Esophagus (tissue), 2 donors: ENCODE measurements around the gene TAB2. TPM values are rescaled to one million over a fixed set of nuclear protein-coding genes. Genes with fewer than 3 reads are reported as not detected.
"Not testable (repeated sequence)": the region's sequence is repeated elsewhere in the genome, so short reads cannot be mapped to it uniquely, and the experiment has no call there.

Experiments used
- H3K27ac ChIP-seq, 2 donors: one replicate each; pipeline ENCODE4 v1.5.1; 2013; ENCODE audit warnings: low read depth in 2 of 2, mild to moderate bottlenecking in 2 of 2, inconsistent platforms in 1 of 2, low read length in 1 of 2, moderate library complexity in 1 of 2
- H3K27me3 ChIP-seq, 2 donors: one replicate each; pipeline ENCODE4 v1.6.1; 2013; ENCODE audit warnings: low read length in 2 of 2, control low read depth in 1 of 2, mild to moderate bottlenecking in 1 of 2; ENCODE audit not compliant: insufficient read depth in 2 of 2, control insufficient read depth in 1 of 2
- H3K36me3 ChIP-seq, 2 donors: one replicate each; pipeline ENCODE4 v1.6.1; 2013; ENCODE audit warnings: low read length in 1 of 2; ENCODE audit not compliant: control insufficient read depth in 2 of 2, insufficient read depth in 2 of 2
- H3K4me1 ChIP-seq, 2 donors: one replicate each; pipeline ENCODE4 v1.6.1; 2013; ENCODE audit warnings: low read length in 1 of 2; ENCODE audit not compliant: control insufficient read depth in 2 of 2, insufficient read depth in 2 of 2
- H3K4me3 ChIP-seq, 2 donors: one replicate each; pipeline ENCODE4 v1.5.1; 2013; ENCODE audit warnings: low read length in 2 of 2, mild to moderate bottlenecking in 2 of 2, low read depth in 1 of 2, moderate library complexity in 1 of 2
- H3K9me3 ChIP-seq, 2 donors: one replicate each; pipeline ENCODE4 v1.6.1; 2013; ENCODE audit warnings: mild to moderate bottlenecking in 2 of 2, low read depth in 1 of 2, low read length in 1 of 2, moderate library complexity in 1 of 2; ENCODE audit not compliant: control insufficient read depth in 2 of 2, insufficient read depth in 1 of 2
- WGBS, 2 donors: extraction: QIAGEN DNeasy Blood & Tissue Kit; methylation state at CpG; one replicate each; pipeline ENCODE4 v1.1.7; 2013; 5-methylcytosine and 5-hydroxymethylcytosine counted together
- polyA plus RNA-seq, 2 donors: library from polyadenylated mRNA; stranded (reverse); fragments of 200-250 nt; gene quantifications; one replicate each; pipeline ENCODE4 v1.2.3, GENCODE V29; 2013
- donor health status: healthy with polysubstance abuse.
- donor health status: Bipolar disorder and iron deficiency.

Gene TAB2
- polyA plus RNA-seq, 2 donors: 18.5 to 18.6 TPM

- WGBS, 2 donors: 83 to 85% methylated on average over 16 of the region's 16 CpGs
- H3K27ac ChIP-seq: no peak overlapping the region
Measured at GRCh38 chr6:149440735-149441671, 123.5 kb downstream of the TAB2 start.

GRCh38 chr6:149441740-149442139 is 124.2 kb downstream of the TAB2 start:
- no peak overlapping the region for H3K27ac ChIP-seq
- WGBS, 2 donors: 73 to 85% methylated on average over 9 of the region's 9 CpGs

More at GRCh38 chr6:149440735-149441671, 123.5 kb downstream of the TAB2 start:
- Histone ChIP-seq H3K4me3 (no peak overlapping the region), H3K9me3 (peaks cover 0 to 3% of the 10 kb centered on the region in 2 donors), H3K27me3 (no peaks in the 10 kb centered on the region), H3K4me1 (no peaks in the 10 kb centered on the region), H3K36me3 (no peaks in the 10 kb centered on the region)

GRCh38 chr6:149443411-149444181 is 126.1 kb downstream of the TAB2 start:
- Histone ChIP-seq H3K27me3 (no peaks in the 10 kb centered on the region), H3K4me1 (no peaks in the 10 kb centered on the region), H3K36me3 (no peaks in the 10 kb centered on the region), H3K9me3 (peaks cover 0 to 3% of the 10 kb centered on the region in 2 donors), H3K27ac (no peak overlapping the region), H3K4me3 (no peak overlapping the region)
- 67 to 69% methylated on average over 8 of the region's 8 CpGs for WGBS, 2 donors

More at GRCh38 chr6:149441740-149442139, 124.2 kb downstream of the TAB2 start:
- H3K27me3 ChIP-seq: no peaks in the 10 kb centered on the region
- H3K4me3 ChIP-seq: no peak overlapping the region
- no peaks in the 10 kb centered on the region for H3K4me1 ChIP-seq
- no peaks in the 10 kb centered on the region for H3K36me3 ChIP-seq
- H3K9me3 ChIP-seq: peaks cover 0 to 3% of the 10 kb centered on the region in 2 donors

GRCh38 chr6:149444360-149445094 is 127.0 kb downstream of the TAB2 start:
- H3K27me3 ChIP-seq, H3K9me3 ChIP-seq, H3K36me3 ChIP-seq, H3K27ac ChIP-seq, H3K4me1 ChIP-seq, H3K4me3 ChIP-seq: not testable (repeated sequence)
- 65 to 87% methylated on average over 3 of the region's 3 CpGs for WGBS, 2 donors

- no peak overlapping the region for H3K4me3 ChIP-seq
- no peak overlapping the region for H3K27ac ChIP-seq
- no peaks in the 10 kb centered on the region for H3K4me1 ChIP-seq
- WGBS, 2 donors: 86 to 92% methylated on average over 6 of the region's 6 CpGs
- H3K9me3 ChIP-seq: peaks cover 0 to 3% of the 10 kb centered on the region in 2 donors
- H3K36me3 ChIP-seq: no peaks in the 10 kb centered on the region
- no peaks in the 10 kb centered on the region for H3K27me3 ChIP-seq
Measured at GRCh38 chr6:149445095-149445466, 127.6 kb downstream of the TAB2 start.

- 88 to 91% methylated on average over 7 of the region's 7 CpGs for WGBS, 2 donors
- no peaks in the 10 kb centered on the region for H3K36me3 ChIP-seq
- H3K4me3 ChIP-seq: no peak overlapping the region
Measured at GRCh38 chr6:149445573-149445972, 128.1 kb downstream of the TAB2 start.

GRCh38 chr6:149446791-149447376 is 129.4 kb downstream of the TAB2 start:
- 87 to 95% methylated on average over 5 of the region's 5 CpGs for WGBS, 2 donors
- Histone ChIP-seq H3K27me3 (no peaks in the 10 kb centered on the region), H3K4me1 (peaks cover 4 to 9% of the 10 kb centered on the region in 2 donors), H3K27ac (no peak overlapping the region), H3K36me3 (no peaks in the 10 kb centered on the region), H3K9me3 (peaks cover 0 to 3% of the 10 kb centered on the region in 2 donors), H3K4me3 (no peak overlapping the region)

More at GRCh38 chr6:149445573-149445972, 128.1 kb downstream of the TAB2 start:
- H3K9me3 ChIP-seq: peaks cover 0 to 3% of the 10 kb centered on the region in 2 donors
- H3K27me3 ChIP-seq: no peaks in the 10 kb centered on the region
- H3K4me1 ChIP-seq: peaks cover 0 to 2% of the 10 kb centered on the region in 2 donors
- H3K27ac ChIP-seq: no peak overlapping the region

GRCh38 chr6:149448821-149449453 is 131.4 kb downstream of the TAB2 start:
- H3K4me1 ChIP-seq: peaks cover 4 to 12% of the 10 kb centered on the region in 2 donors
- no peak overlapping the region for H3K4me3 ChIP-seq
- H3K36me3 ChIP-seq: no peaks in the 10 kb centered on the region
- peaks cover 0 to 3% of the 10 kb centered on the region in 2 donors for H3K9me3 ChIP-seq
- no peaks in the 10 kb centered on the region for H3K27me3 ChIP-seq
- WGBS, 2 donors: 77 to 93% methylated on average over 5 of the region's 5 CpGs
- H3K27ac ChIP-seq: no peak overlapping the region
